Astrocyte of the spinal cord (primary cell): ENCODE measurements around the gene ZNF345.
A peak's percentile ranks its signal among the peaks of the same experiment; 100 is the strongest.

ENCODE experiments used
- DNase-seq: peaks from one replicate; pipeline ENCODE4 v3.0.0; 2011; ENCODE audit warnings: low read depth, low spot score
- H3K4me3 ChIP-seq: 2 replicates; pipeline ENCODE4 v1.5.1; 2011; ENCODE audit warnings: low read depth, mild to moderate bottlenecking, low read length, moderate library complexity
- CTCF ChIP-seq: IDR thresholded peaks from 2 replicates; pipeline ENCODE4 v1.5.1; 2012; ENCODE audit warnings: low read depth, mild to moderate bottlenecking, low read length, inconsistent platforms
- in situ Hi-C: cut with HindIII; loops from 2 replicates; pipeline ENCODE4 v1.10.0; 2017; ENCODE audit warnings: low sequenced_read_pairs

ZNF345 gene

GRCh38 chr19:36876993-36877938, 26.6 kb downstream of the ZNF345 start:
- in situ Hi-C loops = no loop called here
- no peak overlapping the region for H3K4me3 ChIP-seq
- TF ChIP-seq CTCF = no peak
- DNase-seq = peak; percentile 11

DNA sequence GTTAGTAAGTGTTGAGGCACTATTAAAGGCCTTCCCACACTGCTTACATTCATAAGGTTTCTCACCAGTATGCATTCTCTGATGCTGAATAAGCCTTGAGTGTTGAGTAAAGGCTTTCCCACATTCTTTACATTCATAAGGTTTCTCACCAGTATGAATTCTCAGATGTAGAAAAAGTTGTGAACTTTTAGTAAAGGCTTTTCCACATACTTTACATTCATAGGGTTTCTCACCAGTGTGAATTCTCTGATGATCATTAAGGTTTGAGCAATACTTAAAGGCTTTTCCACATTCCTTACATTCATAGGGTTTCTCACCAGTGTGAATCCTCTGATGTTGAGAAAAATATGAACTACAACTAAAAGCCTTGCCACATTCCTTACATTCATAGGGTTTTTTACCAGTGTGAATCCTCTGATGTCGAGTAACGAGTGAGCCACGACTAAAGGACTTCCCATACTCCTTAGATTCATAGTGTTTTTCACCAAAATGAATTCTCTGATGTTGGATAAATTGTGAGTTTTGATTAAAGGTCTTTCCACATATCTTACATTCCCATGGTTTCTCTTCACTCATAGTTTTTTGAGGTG, 41.2 kb downstream of the ZNF345 start:
- no peak for DNase-seq
- no peak overlapping the region for H3K4me3 ChIP-seq
- no peak for TF ChIP-seq CTCF
- in situ Hi-C loops = no loop called here

DNA sequence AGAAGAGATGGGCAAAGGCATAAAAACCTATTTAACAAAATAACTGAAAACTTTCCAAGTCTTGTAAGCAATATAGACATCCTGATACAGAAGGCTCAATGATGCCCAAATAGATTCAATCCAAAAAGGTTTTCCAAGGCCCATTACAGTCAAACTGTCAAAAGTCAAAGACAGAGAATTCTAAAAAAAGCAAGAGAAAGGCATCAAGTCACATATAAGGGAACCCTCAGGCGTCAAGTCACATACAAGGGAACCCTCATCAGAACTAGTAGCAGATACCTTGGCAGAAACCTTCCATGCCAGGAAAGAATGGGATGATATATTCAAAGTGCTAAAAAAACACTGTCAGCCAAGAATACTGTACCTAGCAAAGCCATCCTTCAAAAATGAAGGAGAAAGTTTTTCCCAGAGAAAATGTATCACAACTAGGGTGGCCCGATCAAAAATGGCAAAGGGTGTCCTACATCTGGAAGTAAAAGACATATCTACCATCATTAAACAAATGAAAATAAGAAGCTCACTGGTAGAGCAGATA, 44.2 kb downstream of the ZNF345 start:
- H3K4me3 ChIP-seq = no peak overlapping the region
- in situ Hi-C loops = no loop called here
- DNase-seq = no peak
- TF ChIP-seq CTCF = no peak

GRCh38 chr19:36898422-36898821, 47.7 kb downstream of the ZNF345 start:
- no peak for TF ChIP-seq CTCF
- H3K4me3 ChIP-seq = no peak overlapping the region
- in situ Hi-C loops = no loop called here
- no peak for DNase-seq

GRCh38 chr19:36915992-36916830, 65.5 kb downstream of the ZNF345 start, which contains the start of the genes ZNF568 and ZNF829:
Gene ZNF568 (plus strand): TSS chr19:36916332. CDS start chr19:36922771, 6,439 bp downstream.
Gene ZNF829 (minus strand): TSS chr19:36916291. CDS start chr19:36915167, 1,124 bp downstream.
- H3K4me3 ChIP-seq = peak within 1 kb of the TSS; percentile 71
- in situ Hi-C loops = no loop called here
- DNase-seq = peak; percentile 88
- TF ChIP-seq CTCF = peak; percentile 70

DNA sequence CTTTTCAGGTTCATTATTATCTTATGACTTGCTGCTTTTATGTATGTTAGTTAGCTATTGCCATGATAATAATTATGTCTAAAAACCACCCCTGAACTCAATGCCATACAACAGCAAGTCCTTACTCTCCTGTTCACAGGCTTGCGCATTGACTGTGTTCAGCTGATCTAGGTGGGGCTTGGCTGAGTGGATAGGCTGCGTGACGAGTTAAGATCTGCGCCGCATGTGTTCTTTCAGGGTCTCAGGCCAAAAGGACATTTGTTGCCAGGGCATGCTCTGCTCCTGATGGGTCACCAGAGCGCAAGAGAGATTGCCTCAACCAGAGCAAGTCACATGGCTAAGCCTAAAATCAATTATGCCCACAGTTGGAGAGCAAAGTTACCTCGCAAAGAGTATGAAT, 66.3 kb downstream of the ZNF345 start:
- DNase-seq = peak; percentile 36
- in situ Hi-C loops = no loop called here
- TF ChIP-seq CTCF = no peak

More for the DNA sequence above, 66.3 kb downstream of the ZNF345 start:
- H3K4me3 ChIP-seq = peak overlapping the region; percentile 71
